OCI-LY1 (cell line): Measurements from ENCODE around the gene EPX.

ENCODE experiments used
- H2AFZ ChIP-seq: fragments of 200-600 bp; sonication (generic), shearing (Covaris generic); 2 replicates; pipeline ENCODE4 v1.6.0; 2014; ENCODE audit warnings: antibody characterized with exemption, mild to moderate bottlenecking, low read length
- H3F3A ChIP-seq: fragments of 200-600 bp; sonication (generic), shearing (Covaris generic); 2 replicates; pipeline ENCODE4 v1.6.0; 2014; ENCODE audit warnings: mild to moderate bottlenecking, antibody characterized with exemption, low read length, moderate library complexity; ENCODE audit not compliant: insufficient read depth
- H3K27ac ChIP-seq: fragments of 200-600 bp; sonication (generic); 2 replicates; pipeline ENCODE4 v1.5.1; 2014; ENCODE audit warnings: low read length, mixed run types, mild to moderate bottlenecking, low read depth; ENCODE audit not compliant: poor library complexity, severe bottlenecking
- H3K27me3 ChIP-seq: fragments of 200-600 bp; sonication (generic); 2 replicates; pipeline ENCODE4 v1.6.0; 2014; ENCODE audit warnings: antibody characterized with exemption, mild to moderate bottlenecking, low read length, moderate library complexity; ENCODE audit not compliant: insufficient read depth
- H3K36me3 ChIP-seq: fragments of 200-600 bp; sonication (generic); 2 replicates; pipeline ENCODE4 v1.6.1; 2014; ENCODE audit warnings: mild to moderate bottlenecking, antibody characterized with exemption, low read length, moderate library complexity, mixed read lengths; ENCODE audit not compliant: insufficient read depth
- H3K4me1 ChIP-seq: fragments of 200-600 bp; sonication (generic); 2 replicates; pipeline ENCODE4 v1.5.1; 2014; ENCODE audit warnings: mild to moderate bottlenecking, low read length, moderate library complexity; ENCODE audit not compliant: insufficient read depth, severe bottlenecking
- H3K4me2 ChIP-seq: fragments of 200-600 bp; sonication (generic), shearing (Covaris generic); 2 replicates; pipeline ENCODE4 v1.6.1; 2014; ENCODE audit warnings: low read length
- H3K4me3 ChIP-seq: fragments of 200-600 bp; sonication (generic); 2 replicates; pipeline ENCODE4 v1.5.1; 2014; ENCODE audit warnings: low read length, low read depth, mild to moderate bottlenecking, mixed read lengths; ENCODE audit not compliant: poor library complexity, severe bottlenecking
- H3K79me2 ChIP-seq: fragments of 200-600 bp; shearing (Covaris generic); 2 replicates; pipeline ENCODE4 v1.6.1; 2016; ENCODE audit warnings: mixed run types, low read length, mixed read lengths; ENCODE audit not compliant: insufficient read depth
- H3K9ac ChIP-seq: fragments of 200-600 bp; sonication (generic), shearing (Covaris generic); 2 replicates; pipeline ENCODE4 v1.6.1; 2014; ENCODE audit warnings: mild to moderate bottlenecking, low read length, mixed read lengths
- H3K9me2 ChIP-seq: fragments of 200-600 bp; sonication (generic), shearing (Covaris generic); 2 replicates; pipeline ENCODE4 v1.6.1; 2014; ENCODE audit warnings: low read depth, mild to moderate bottlenecking, low read length, mixed read lengths
- H3K9me3 ChIP-seq: fragments of 200-600 bp; shearing (Covaris generic); 2 replicates; pipeline ENCODE4 v1.6.1; 2014; ENCODE audit warnings: low read length, mixed read lengths
- H4K20me1 ChIP-seq: fragments of 200-600 bp; sonication (generic), shearing (Covaris generic); 2 replicates; pipeline ENCODE4 v1.6.0; 2016; ENCODE audit warnings: mild to moderate bottlenecking, low read length; ENCODE audit not compliant: insufficient read depth
- EZH2 ChIP-seq: fragments of 200-600 bp; sonication (generic), shearing (Covaris generic); IDR thresholded peaks from 2 replicates; pipeline ENCODE4 v1.8.0; 2017; ENCODE audit warnings: borderline replicate concordance, mixed run types, mild to moderate bottlenecking, antibody characterized with exemption, low read length, moderate library complexity, mixed read lengths
- TF ChIP-seq, protein P1 (sequence below): fragments of 200-600 bp; sonication (generic), shearing (Covaris generic); IDR thresholded peaks from 2 replicates; pipeline ENCODE4 v1.5.1; 2017; ENCODE audit warnings: mild to moderate bottlenecking, antibody characterized with exemption, low read length, moderate library complexity, mixed read lengths

EPX gene

DNA sequence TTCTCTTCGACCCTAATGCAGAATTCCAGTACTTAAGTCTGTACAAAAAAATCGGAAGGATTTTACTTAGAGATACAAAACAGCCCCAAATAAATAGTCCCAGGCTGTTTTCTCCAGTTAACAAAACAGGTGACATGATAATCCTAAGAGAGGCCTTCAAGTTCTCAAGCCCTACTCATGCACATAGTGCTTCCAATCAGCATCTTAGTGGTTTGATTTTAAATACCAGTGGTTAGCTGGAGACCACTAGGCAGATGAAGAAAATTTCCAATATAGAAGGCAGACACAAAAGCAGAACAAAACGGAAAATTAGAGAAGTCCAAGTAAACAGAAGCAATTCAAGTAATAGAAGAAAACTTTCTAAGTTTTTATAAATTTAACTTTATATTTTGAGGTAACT, 31.0 kb upstream of the EPX start:
- TF ChIP-seq, protein P1, sequence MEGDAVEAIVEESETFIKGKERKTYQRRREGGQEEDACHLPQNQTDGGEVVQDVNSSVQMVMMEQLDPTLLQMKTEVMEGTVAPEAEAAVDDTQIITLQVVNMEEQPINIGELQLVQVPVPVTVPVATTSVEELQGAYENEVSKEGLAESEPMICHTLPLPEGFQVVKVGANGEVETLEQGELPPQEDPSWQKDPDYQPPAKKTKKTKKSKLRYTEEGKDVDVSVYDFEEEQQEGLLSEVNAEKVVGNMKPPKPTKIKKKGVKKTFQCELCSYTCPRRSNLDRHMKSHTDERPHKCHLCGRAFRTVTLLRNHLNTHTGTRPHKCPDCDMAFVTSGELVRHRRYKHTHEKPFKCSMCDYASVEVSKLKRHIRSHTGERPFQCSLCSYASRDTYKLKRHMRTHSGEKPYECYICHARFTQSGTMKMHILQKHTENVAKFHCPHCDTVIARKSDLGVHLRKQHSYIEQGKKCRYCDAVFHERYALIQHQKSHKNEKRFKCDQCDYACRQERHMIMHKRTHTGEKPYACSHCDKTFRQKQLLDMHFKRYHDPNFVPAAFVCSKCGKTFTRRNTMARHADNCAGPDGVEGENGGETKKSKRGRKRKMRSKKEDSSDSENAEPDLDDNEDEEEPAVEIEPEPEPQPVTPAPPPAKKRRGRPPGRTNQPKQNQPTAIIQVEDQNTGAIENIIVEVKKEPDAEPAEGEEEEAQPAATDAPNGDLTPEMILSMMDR, result no peak
- TF ChIP-seq EZH2, result no peak

DNA sequence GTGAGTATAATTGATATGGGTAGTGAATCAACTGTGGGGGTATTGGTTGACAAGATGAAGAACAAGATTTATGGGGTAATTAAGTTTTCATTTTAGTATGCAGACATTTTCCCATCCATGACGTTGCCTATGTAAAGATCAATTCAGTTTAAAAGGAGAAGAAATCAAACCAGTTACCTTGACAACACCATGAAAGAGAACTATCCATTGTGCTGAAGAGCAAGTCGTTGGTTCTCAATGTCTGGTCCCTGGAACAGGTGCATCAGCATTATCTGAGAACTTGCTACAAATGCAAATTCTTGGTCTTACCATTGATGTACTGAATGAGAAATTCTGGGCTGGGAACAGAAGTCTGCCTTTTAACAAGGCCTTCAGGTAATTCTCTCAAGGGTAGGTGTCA, 26.5 kb upstream of the EPX start:
- Histone ChIP-seq H2AFZ (no peak overlapping the region), H3K79me2 (no peaks in the 10 kb centered on the region), H3K4me1 (no peaks in the 10 kb centered on the region), H3K4me3 (no peak overlapping the region), H3F3A (no peaks in the 10 kb centered on the region), H3K9me2 (no peaks in the 10 kb centered on the region), H4K20me1 (no peaks in the 10 kb centered on the region), H3K9me3 (no peaks in the 10 kb centered on the region), H3K4me2 (no peak overlapping the region), H3K27me3 (no peaks in the 10 kb centered on the region), H3K27ac (no peak overlapping the region), H3K36me3 (no peaks in the 10 kb centered on the region), H3K9ac (no peak overlapping the region)
- TF ChIP-seq, protein P1, result no peak
- TF ChIP-seq EZH2, result no peak

More for the DNA sequence above, 31.0 kb upstream of the EPX start:
- H3K9me2 ChIP-seq, result no peaks in the 10 kb centered on the region
- H3K4me1 ChIP-seq, result no peaks in the 10 kb centered on the region
- no peaks in the 10 kb centered on the region for H3F3A ChIP-seq
- no peaks in the 10 kb centered on the region for H4K20me1 ChIP-seq
- H3K9me3 ChIP-seq, result no peaks in the 10 kb centered on the region
- no peak overlapping the region for H3K4me3 ChIP-seq
- no peak overlapping the region for H3K27ac ChIP-seq
- H3K79me2 ChIP-seq, result no peaks in the 10 kb centered on the region
- no peak overlapping the region for H3K9ac ChIP-seq
- no peaks in the 10 kb centered on the region for H3K36me3 ChIP-seq
- H2AFZ ChIP-seq, result no peak overlapping the region
- 0 out of 2 replicates have a peak, but pooled peaks cover 3% of the 10 kb centered on the region for H3K27me3 ChIP-seq
- H3K4me2 ChIP-seq, result no peak overlapping the region

GRCh38 chr17:58166682-58167081, 25.8 kb upstream of the EPX start, which contains the start of gene OR4D2:
OR4D2 (plus strand) TSS chr17:58166982; CDS start chr17:58169656, 2,674 bp downstream.
- H2AFZ ChIP-seq, result no peak within 1 kb of the TSS
- no peaks in the 10 kb centered on the region for H3K79me2 ChIP-seq
- H3K4me1 ChIP-seq, result no peaks in the 10 kb centered on the region
- no peak within 1 kb of the TSS for H3K9ac ChIP-seq
- H3K4me2 ChIP-seq, result no peak within 1 kb of the TSS
- no peaks in the 10 kb centered on the region for H3K9me3 ChIP-seq
- no peaks in the 10 kb centered on the region for H3F3A ChIP-seq
- H3K4me3 ChIP-seq, result no peak within 1 kb of the TSS
- no peaks in the 10 kb centered on the region for H4K20me1 ChIP-seq
- H3K9me2 ChIP-seq, result no peaks in the 10 kb centered on the region
- no peak for TF ChIP-seq EZH2
- TF ChIP-seq, protein P1, result no peak
- no peak within 1 kb of the TSS for H3K27ac ChIP-seq
- H3K36me3 ChIP-seq, result no peaks in the 10 kb centered on the region
- H3K27me3 ChIP-seq, result no peaks in the 10 kb centered on the region
